Stomach (tissue), 9 donors: Measurements from ENCODE around the gene CREBBP. TPM values are rescaled to one million over a fixed set of nuclear protein-coding genes. Genes with fewer than 3 reads are reported as not detected.

Source experiments
- DNase-seq, 2 donors: peaks; one replicate each; pipeline versions ENCODE4 v3.0.0 to v3.0.0-alpha.2; 2013 to 2019
- H3K27ac ChIP-seq, 5 donors: fragments of 200-600 bp in 4 of 5; sonication (generic) in 4 of 5; one replicate each; pipeline ENCODE4 v1.5.1; 2013 to 2019; ENCODE audit warnings: mild to moderate bottlenecking in 1 of 5, moderate library complexity in 1 of 5
- H3K27me3 ChIP-seq, 3 donors: fragments of 200-600 bp; sonication (generic); one replicate each; pipeline ENCODE4 v1.5.1; 2017 to 2019; ENCODE audit warnings: mixed run types in 1 of 3
- H3K36me3 ChIP-seq, 4 donors: fragments of 200-600 bp; sonication (generic); 1 replicate in 3 of 4; 2 replicates in 1 of 4; pipeline ENCODE4 v1.5.1; 2016 to 2019
- H3K4me1 ChIP-seq, 4 donors: fragments of 200-600 bp; sonication (generic); one replicate each; pipeline ENCODE4 v1.5.1; 2016 to 2019
- H3K4me3 ChIP-seq, 4 donors: fragments of 200-600 bp; sonication (generic) in 3 of 4; one replicate each; pipeline ENCODE4 v1.5.1; 2016 to 2019; ENCODE audit warnings: mild to moderate bottlenecking in 1 of 4
- H3K9me3 ChIP-seq, 4 donors: fragments of 200-600 bp; sonication (generic); one replicate each; pipeline ENCODE4 v1.5.1; 2016 to 2019
- EP300 ChIP-seq: sonication (generic); formaldehyde crosslinking; IDR thresholded peaks from one replicate; pipeline ENCODE4 v1.6.1; 2017; ENCODE audit warnings: antibody characterized with exemption
- POLR2A ChIP-seq, 4 donors: fragments of 450-650 bp; IDR thresholded peaks; one replicate each; pipeline ENCODE4 v1.6.1; 2016; ENCODE audit warnings: antibody characterized with exemption in 4 of 4, control low read depth in 2 of 4, mild to moderate bottlenecking in 1 of 4, moderate library complexity in 1 of 4
- POLR2AphosphoS5 ChIP-seq, 3 donors: sonication (generic); formaldehyde crosslinking; IDR thresholded peaks; one replicate each; pipeline ENCODE4 v1.6.1; 2016; ENCODE audit warnings: antibody characterized with exemption in 3 of 3
- WGBS, 5 donors: extraction: QIAGEN DNeasy Blood & Tissue Kit in 3 of 5; methylation state at CpG; one replicate each; pipeline versions ENCODE4 v1.1.5 to v1.1.7; 2013 to 2018; 5-methylcytosine and 5-hydroxymethylcytosine counted together
- intact Hi-C: fragments of 100-400 bp; cut with DNase I; formaldehyde crosslinking; loops from one replicate; pipeline ENCODE4 v1.15.1; 2023; ENCODE audit warnings: low total_unique reads
- polyA plus RNA-seq, 3 donors: library from polyadenylated mRNA; stranded (reverse); fragments of 200-250 nt; gene quantifications; one replicate each; pipeline ENCODE4 v1.2.3, GENCODE V29; 2013
- total RNA-seq, 5 donors: library from RNA; depleted of rRNA; stranded (reverse); fragments of >200 nt; gene quantifications; one replicate each; pipeline versions ENCODE4 v1.1.0 to v1.2.3, GENCODE V29; 2014 to 2016
- TF ChIP-seq, protein P1 (sequence below), 7 experiments: fragments of 450-650 bp in 4 of 7; fragments of 200-600 bp in 3 of 7; sonication (generic) in 3 of 7; IDR thresholded peaks; one replicate each; pipeline ENCODE4 v1.5.1; 2016 to 2019; ENCODE audit warnings: antibody characterized with exemption in 7 of 7, control low read depth in 2 of 7, mild to moderate bottlenecking in 1 of 7
- donor health status: healthy with polysubstance abuse.
- donor health status: Bipolar disorder and iron deficiency.
- donor health status: healthy.

The CREBBP gene
- total and polyA plus RNA-seq, 8 donors = 6.7 to 116 (median 75.9) TPM

- TF ChIP-seq EP300 (no peak), POLR2A (IDR thresholded peaks at IDR 0.05) (no peak), POLR2AphosphoS5 (IDR thresholded peaks at IDR 0.05) (no peak)
- TF ChIP-seq, protein P1, sequence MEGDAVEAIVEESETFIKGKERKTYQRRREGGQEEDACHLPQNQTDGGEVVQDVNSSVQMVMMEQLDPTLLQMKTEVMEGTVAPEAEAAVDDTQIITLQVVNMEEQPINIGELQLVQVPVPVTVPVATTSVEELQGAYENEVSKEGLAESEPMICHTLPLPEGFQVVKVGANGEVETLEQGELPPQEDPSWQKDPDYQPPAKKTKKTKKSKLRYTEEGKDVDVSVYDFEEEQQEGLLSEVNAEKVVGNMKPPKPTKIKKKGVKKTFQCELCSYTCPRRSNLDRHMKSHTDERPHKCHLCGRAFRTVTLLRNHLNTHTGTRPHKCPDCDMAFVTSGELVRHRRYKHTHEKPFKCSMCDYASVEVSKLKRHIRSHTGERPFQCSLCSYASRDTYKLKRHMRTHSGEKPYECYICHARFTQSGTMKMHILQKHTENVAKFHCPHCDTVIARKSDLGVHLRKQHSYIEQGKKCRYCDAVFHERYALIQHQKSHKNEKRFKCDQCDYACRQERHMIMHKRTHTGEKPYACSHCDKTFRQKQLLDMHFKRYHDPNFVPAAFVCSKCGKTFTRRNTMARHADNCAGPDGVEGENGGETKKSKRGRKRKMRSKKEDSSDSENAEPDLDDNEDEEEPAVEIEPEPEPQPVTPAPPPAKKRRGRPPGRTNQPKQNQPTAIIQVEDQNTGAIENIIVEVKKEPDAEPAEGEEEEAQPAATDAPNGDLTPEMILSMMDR (IDR thresholded peaks at IDR 0.05) = no peak
- Histone ChIP-seq H3K4me3 (no peak overlapping the region), H3K36me3 (peaks cover 41 to 98% (median 91%) of the 10 kb centered on the region in 4 donors), H3K27me3 (no peaks in the 10 kb centered on the region), H3K4me1 (peaks cover 0 to 6% (median 4%) of the 10 kb centered on the region in 4 donors), H3K9me3 (no peaks in the 10 kb centered on the region), H3K27ac (no peak overlapping the region)
- no peak for DNase-seq
- WGBS, 5 donors = 61 to 70% (median 65%) methylated on average over 4 of the region's 4 CpGs
- intact Hi-C loops = no loop called here
Observed at GRCh38 chr16:3781421-3781820, 99.1 kb downstream of the CREBBP start.

GRCh38 chr16:3780570-3780969 is 99.9 kb downstream of the CREBBP start:
- Histone ChIP-seq H3K27ac (no peak overlapping the region), H3K36me3 (peaks cover 41 to 98% (median 93%) of the 10 kb centered on the region in 4 donors), H3K4me1 (peaks cover 0 to 13% (median 8%) of the 10 kb centered on the region in 4 donors), H3K4me3 (no peak overlapping the region), H3K27me3 (no peaks in the 10 kb centered on the region), H3K9me3 (no peaks in the 10 kb centered on the region)
- TF ChIP-seq, protein P1 (IDR thresholded peaks at IDR 0.05) = no peak
- TF ChIP-seq POLR2A (IDR thresholded peaks at IDR 0.05) (no peak), POLR2AphosphoS5 (IDR thresholded peaks at IDR 0.05) (no peak), EP300 (no peak)
- 27 to 49% (median 36%) methylated on average over 6 of the region's 6 CpGs for WGBS, 5 donors
- intact Hi-C loops = no loop called here
- DNase-seq = peak in 1 of 2 donors; percentile 32

DNA sequence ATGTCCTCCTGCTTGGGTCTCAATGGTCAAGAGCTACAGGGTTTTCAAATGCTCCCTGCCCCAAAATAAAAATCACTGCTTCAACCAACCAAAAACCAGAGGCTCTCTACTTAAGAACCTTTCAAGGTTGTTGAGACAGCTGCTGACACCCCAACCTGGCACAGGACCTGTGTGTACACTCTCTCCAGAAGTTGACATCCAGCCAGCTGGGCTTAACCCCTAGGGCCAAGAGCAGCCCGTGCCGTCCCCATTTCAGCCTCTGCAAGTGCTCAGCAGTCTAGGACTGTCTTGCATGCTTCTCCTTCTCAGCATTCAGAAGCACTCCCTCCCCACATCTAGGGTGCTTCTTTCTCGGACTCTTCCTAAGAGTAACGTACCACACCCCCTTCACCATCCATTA is 104.2 kb downstream of the CREBBP start:
- H3K36me3 ChIP-seq = peaks cover 51 to 95% (median 92%) of the 10 kb centered on the region in 4 donors
- DNase-seq = peak in 1 of 2 donors; percentile 81

GRCh38 chr16:3774819-3775218 is 105.7 kb downstream of the CREBBP start:
- H3K9me3 ChIP-seq = no peaks in the 10 kb centered on the region
- peaks cover 53 to 95% (median 92%) of the 10 kb centered on the region in 4 donors for H3K36me3 ChIP-seq
- H3K27me3 ChIP-seq = no peaks in the 10 kb centered on the region
- H3K4me1 ChIP-seq = peaks cover 3 to 43% (median 27%) of the 10 kb centered on the region in 4 donors
- intact Hi-C loops = no loop called here
- no peak overlapping the region for H3K4me3 ChIP-seq
- TF ChIP-seq, protein P1 (IDR thresholded peaks at IDR 0.05) = no peak
- TF ChIP-seq POLR2AphosphoS5 (IDR thresholded peaks at IDR 0.05) (no peak), EP300 (no peak), POLR2A (IDR thresholded peaks at IDR 0.05) (no peak)
- WGBS, 5 donors = 72 to 86% (median 83%) methylated on average over 6 of the region's 6 CpGs
- H3K27ac ChIP-seq = no peak overlapping the region
- no peak for DNase-seq

More for the DNA sequence above, 104.2 kb downstream of the CREBBP start:
- Histone ChIP-seq H3K27ac (no peak overlapping the region), H3K4me1 (peaks cover 3 to 43% (median 27%) of the 10 kb centered on the region in 4 donors), H3K27me3 (no peaks in the 10 kb centered on the region), H3K4me3 (no peak overlapping the region), H3K9me3 (no peaks in the 10 kb centered on the region)
- no peak for TF ChIP-seq POLR2AphosphoS5 (IDR thresholded peaks at IDR 0.05)
- TF ChIP-seq, protein P1 (IDR thresholded peaks at IDR 0.05) = no peak
- TF ChIP-seq POLR2A (IDR thresholded peaks at IDR 0.05) = no peak
- no peak for TF ChIP-seq EP300
- intact Hi-C loops = no loop called here
- 31 to 49% (median 39%) methylated on average over 4 of the region's 4 CpGs for WGBS, 5 donors
